Effector CD8-positive, alpha-beta T cell (primary cell): ENCODE data around the gene DDX50.
A peak's percentile ranks its signal among the peaks of the same experiment; 100 is the strongest.
"Not testable (repeated sequence)": the region's sequence is repeated elsewhere in the genome, so short reads cannot be mapped to it uniquely, and the experiment has no call there.

Source experiments
- DNase-seq: peaks from one replicate; lab custom pipeline; 2025; lab: John Stamatoyannopoulos, UW

Gene DDX50

GRCh38 chr10:68902382-68902781 lies 1.3 kb downstream of the DDX50 start:
- no peak for DNase-seq

GRCh38 chr10:68924593-68924992 lies 23.5 kb downstream of the DDX50 start:
- DNase-seq = no peak

- no peak for DNase-seq
These were observed 24.4 kb downstream of the DDX50 start for GRCh38 chr10:68925489-68925888.

GRCh38 chr10:68929157-68929556 lies 28.0 kb downstream of the DDX50 start:
- not testable (repeated sequence) for DNase-seq

- not testable (repeated sequence) for DNase-seq
These were observed 28.8 kb downstream of the DDX50 start for GRCh38 chr10:68929888-68930287.

GRCh38 chr10:68932860-68933259 lies 31.7 kb downstream of the DDX50 start:
- not testable (repeated sequence) for DNase-seq

GRCh38 chr10:68934994-68935393 lies 33.9 kb downstream of the DDX50 start:
- no peak for DNase-seq

GRCh38 chr10:68938117-68938516 lies 37.0 kb downstream of the DDX50 start:
- no peak for DNase-seq

- DNase-seq = no peak
These were observed 37.8 kb downstream of the DDX50 start for GRCh38 chr10:68938884-68939283.

- not testable (repeated sequence) for DNase-seq
These were observed 39.8 kb downstream of the DDX50 start for GRCh38 chr10:68940917-68941316.

GRCh38 chr10:68950598-68950997 lies 49.5 kb downstream of the DDX50 start:
- no peak for DNase-seq

GRCh38 chr10:68954904-68955303 lies 53.8 kb downstream of the DDX50 start:
- DNase-seq = no peak

- DNase-seq = no peak
These were observed 54.3 kb downstream of the DDX50 start for GRCh38 chr10:68955355-68955831.

- DNase-seq = peak; percentile 74
These were observed 54.9 kb downstream of the DDX50 start, which contains the start of gene DDX21 for GRCh38 chr10:68955832-68956532. Gene DDX21, plus strand, starts transcription at chr10:68956170. Its CDS starts 56 bp downstream, at chr10:68956226.

GRCh38 chr10:68957284-68957615 lies 56.1 kb downstream of the DDX50 start:
- no peak for DNase-seq

- no peak for DNase-seq
These were observed 56.5 kb downstream of the DDX50 start for GRCh38 chr10:68957654-68958053.

- no peak for DNase-seq
These were observed 58.8 kb downstream of the DDX50 start for GRCh38 chr10:68959695-68960527.

- no peak for DNase-seq
These were observed 62.0 kb downstream of the DDX50 start for GRCh38 chr10:68963151-68963550.

GRCh38 chr10:68973975-68974374 lies 72.9 kb downstream of the DDX50 start:
- DNase-seq = no peak

GRCh38 chr10:68975936-68976473 lies 74.9 kb downstream of the DDX50 start:
- DNase-seq = not testable (repeated sequence)

GRCh38 chr10:68979738-68980137 lies 78.6 kb downstream of the DDX50 start:
- DNase-seq = not testable (repeated sequence)

- no peak for DNase-seq
These were observed 80.0 kb downstream of the DDX50 start for GRCh38 chr10:68981074-68981473.

- DNase-seq = no peak
These were observed 81.3 kb downstream of the DDX50 start for GRCh38 chr10:68982389-68982788.
